Measurements from ENCODE around the gene CCDC171.

GRCh38 chr9:15966471-15966870 is 413.6 kb downstream of the CCDC171 start:
- TF ChIP-seq POLR2A (IDR thresholded peaks at IDR 0.05) (no peak), EP300 (IDR thresholded peaks at IDR 0.05) (no peak), CTCF (IDR thresholded peaks at IDR 0.05) (no peak)

Measured in suprapubic skin (tissue), 3 donors.